ENCODE results near the gene STAC3.

The STAC3 gene

DNA sequence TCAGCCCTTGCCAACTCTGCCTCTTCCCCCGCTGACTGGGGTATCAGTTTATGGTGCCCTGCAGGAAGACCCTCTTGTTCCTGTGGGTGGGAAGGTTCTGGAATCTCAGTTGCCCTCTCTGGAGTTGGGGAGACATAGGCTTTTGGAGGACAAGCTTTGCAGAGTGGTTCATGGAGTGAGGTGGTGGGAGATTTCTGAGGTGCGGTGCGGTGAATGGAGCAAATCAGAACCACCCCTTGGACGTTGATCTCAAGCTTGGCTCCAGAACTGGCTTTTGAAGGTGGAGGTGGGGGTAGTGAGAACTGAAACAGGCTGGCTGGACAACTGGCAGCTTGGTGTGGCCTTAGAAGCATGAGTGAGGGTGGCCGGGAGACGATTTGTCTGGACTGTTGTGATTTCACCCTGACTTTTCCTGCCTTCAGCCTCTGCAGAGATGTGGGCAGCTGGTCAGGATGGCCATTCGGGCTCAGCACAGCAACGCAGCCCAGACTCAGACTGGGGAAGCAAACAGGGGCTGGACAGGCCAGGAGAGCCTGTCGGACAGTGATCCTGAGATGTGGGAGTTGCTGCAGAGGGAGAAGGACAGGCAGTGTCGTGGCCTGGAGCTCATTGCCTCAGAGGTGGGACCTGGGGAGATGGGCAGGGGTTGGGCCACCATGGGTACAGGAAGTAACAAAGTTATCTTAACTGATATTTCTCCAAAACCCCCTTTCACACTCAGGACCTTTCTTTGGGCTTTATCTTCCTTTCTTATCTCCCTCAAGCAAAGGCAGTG, 20.4 kb downstream of the STAC3 start:
- no peak for DNase-seq (ENCODE audit: low spot score)
- TF ChIP-seq, protein P1, sequence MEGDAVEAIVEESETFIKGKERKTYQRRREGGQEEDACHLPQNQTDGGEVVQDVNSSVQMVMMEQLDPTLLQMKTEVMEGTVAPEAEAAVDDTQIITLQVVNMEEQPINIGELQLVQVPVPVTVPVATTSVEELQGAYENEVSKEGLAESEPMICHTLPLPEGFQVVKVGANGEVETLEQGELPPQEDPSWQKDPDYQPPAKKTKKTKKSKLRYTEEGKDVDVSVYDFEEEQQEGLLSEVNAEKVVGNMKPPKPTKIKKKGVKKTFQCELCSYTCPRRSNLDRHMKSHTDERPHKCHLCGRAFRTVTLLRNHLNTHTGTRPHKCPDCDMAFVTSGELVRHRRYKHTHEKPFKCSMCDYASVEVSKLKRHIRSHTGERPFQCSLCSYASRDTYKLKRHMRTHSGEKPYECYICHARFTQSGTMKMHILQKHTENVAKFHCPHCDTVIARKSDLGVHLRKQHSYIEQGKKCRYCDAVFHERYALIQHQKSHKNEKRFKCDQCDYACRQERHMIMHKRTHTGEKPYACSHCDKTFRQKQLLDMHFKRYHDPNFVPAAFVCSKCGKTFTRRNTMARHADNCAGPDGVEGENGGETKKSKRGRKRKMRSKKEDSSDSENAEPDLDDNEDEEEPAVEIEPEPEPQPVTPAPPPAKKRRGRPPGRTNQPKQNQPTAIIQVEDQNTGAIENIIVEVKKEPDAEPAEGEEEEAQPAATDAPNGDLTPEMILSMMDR (IDR thresholded peaks at IDR 0.05; ENCODE audit: extremely low read depth, insufficient read depth, missing control alignments): no peak
- in situ Hi-C loops (cut with MboI; ENCODE audit: low pct_unique_long_range_greater_than_20kb, low sequenced_read_pairs, unreplicated experiment): no loop called here

GRCh38 chr12:57229634-57230380, 21.2 kb downstream of the STAC3 start, which contains the start of gene SHMT2:
TSS of gene SHMT2 (plus strand) at chr12:57229711. CDS start at chr12:57229779, 68 bp downstream.
- TF ChIP-seq, protein P1 (IDR thresholded peaks at IDR 0.05; ENCODE audit: extremely low read depth, insufficient read depth, missing control alignments): no peak
- in situ Hi-C loops (cut with MboI; ENCODE audit: low pct_unique_long_range_greater_than_20kb, low sequenced_read_pairs, unreplicated experiment): no loop called here
- peak; percentile 99 for DNase-seq (ENCODE audit: low spot score)

DNA sequence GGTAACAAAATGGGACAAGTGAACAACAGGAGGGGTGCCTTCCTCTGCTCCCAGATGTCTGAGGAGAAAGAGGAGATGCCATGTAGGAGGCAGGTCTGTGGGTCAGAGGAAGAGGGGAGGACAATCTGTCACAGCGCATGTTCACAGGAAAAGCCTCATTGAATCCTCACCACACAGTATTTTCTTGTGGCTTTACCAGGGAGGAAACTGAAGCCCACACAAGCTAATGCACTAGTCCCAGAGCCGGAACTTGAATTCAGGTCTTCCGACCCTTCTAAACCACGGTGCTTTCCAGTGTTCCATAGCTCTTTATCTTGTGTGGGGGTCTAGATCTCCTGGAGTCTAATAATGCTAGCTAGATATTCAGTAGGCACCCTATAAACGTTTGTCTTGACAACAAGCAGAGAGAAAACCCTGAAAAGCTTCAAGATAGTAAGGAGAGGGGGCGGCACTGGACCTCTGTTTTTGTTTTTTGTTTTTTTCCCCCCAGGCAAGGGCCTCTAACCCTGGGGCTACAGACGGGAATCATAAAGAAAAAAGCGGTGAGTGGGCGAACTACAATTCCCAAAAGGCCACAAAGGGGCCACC, 21.8 kb downstream of the STAC3 start:
- in situ Hi-C loops (cut with MboI; ENCODE audit: low pct_unique_long_range_greater_than_20kb, low sequenced_read_pairs, unreplicated experiment): no loop called here
- no peak for DNase-seq (ENCODE audit: low spot score)
- TF ChIP-seq, protein P1 (IDR thresholded peaks at IDR 0.05; ENCODE audit: extremely low read depth, insufficient read depth, missing control alignments): no peak

- TF ChIP-seq, protein P1 (IDR thresholded peaks at IDR 0.05; ENCODE audit: extremely low read depth, insufficient read depth, missing control alignments): no peak
- no peak for DNase-seq (ENCODE audit: low spot score)
- in situ Hi-C loops (cut with MboI; ENCODE audit: low pct_unique_long_range_greater_than_20kb, low sequenced_read_pairs, unreplicated experiment): no loop called here
These were observed 23.5 kb downstream of the STAC3 start for GRCh38 chr12:57227315-57228115.

DNA sequence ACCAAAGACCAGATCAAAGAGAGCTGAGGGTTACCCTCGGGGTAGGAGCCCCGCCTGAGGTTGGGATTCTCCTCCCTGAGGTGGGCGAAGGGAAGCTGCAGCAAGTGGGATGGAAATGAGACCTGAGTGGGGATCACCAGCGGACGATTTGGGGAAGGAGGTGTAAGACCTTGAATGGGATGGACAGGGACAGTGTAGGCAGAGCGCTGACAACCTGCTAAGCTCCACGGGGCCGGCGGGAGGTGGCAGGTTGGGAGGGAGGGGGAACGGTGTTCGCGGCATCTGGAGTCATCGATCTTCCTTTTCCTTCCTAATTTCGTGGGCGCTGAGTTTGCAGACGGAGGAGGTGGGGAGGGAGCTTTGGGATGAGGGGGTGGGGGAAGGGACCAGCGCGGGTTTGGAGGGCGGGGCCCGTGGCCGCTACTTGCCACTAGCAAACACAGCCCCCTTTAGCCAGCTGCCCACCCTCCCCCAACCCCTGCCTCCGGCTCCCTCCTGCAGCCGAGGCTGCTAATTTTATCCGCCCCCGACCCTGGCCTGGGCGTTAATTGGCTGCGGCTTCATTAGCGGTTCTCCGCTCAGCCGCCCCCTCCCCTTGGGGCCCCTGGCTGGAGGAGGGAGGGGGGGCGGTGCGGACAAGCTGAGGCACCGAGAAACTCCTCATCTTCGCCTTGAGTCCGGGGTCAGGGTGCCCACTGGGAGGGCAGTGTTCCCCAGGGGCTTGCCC, 24.2 kb downstream of the STAC3 start:
- in situ Hi-C loops (cut with MboI; ENCODE audit: low pct_unique_long_range_greater_than_20kb, low sequenced_read_pairs, unreplicated experiment): no loop called here
- TF ChIP-seq, protein P1 (IDR thresholded peaks at IDR 0.05; ENCODE audit: extremely low read depth, insufficient read depth, missing control alignments): no peak
- no peak for DNase-seq (ENCODE audit: low spot score)
